Stomach (tissue), 9 donors: ENCODE results near the gene LCMT1. TPM values are rescaled to one million over a fixed set of nuclear protein-coding genes. Genes with fewer than 3 reads are reported as not detected.

Experiments used
- DNase-seq, 2 donors: peaks; one replicate each; pipeline versions ENCODE4 v3.0.0 to v3.0.0-alpha.2; 2013 to 2019
- H3K27ac ChIP-seq, 5 donors: fragments of 200-600 bp in 4 of 5; sonication (generic) in 4 of 5; one replicate each; pipeline ENCODE4 v1.5.1; 2013 to 2019; ENCODE audit warnings: mild to moderate bottlenecking in 1 of 5, moderate library complexity in 1 of 5
- H3K27me3 ChIP-seq, 3 donors: fragments of 200-600 bp; sonication (generic); one replicate each; pipeline ENCODE4 v1.5.1; 2017 to 2019; ENCODE audit warnings: mixed run types in 1 of 3
- H3K36me3 ChIP-seq, 4 donors: fragments of 200-600 bp; sonication (generic); 1 replicate in 3 of 4; 2 replicates in 1 of 4; pipeline ENCODE4 v1.5.1; 2016 to 2019
- H3K4me1 ChIP-seq, 4 donors: fragments of 200-600 bp; sonication (generic); one replicate each; pipeline ENCODE4 v1.5.1; 2016 to 2019
- H3K4me3 ChIP-seq, 4 donors: fragments of 200-600 bp; sonication (generic) in 3 of 4; one replicate each; pipeline ENCODE4 v1.5.1; 2016 to 2019; ENCODE audit warnings: mild to moderate bottlenecking in 1 of 4
- H3K9me3 ChIP-seq, 4 donors: fragments of 200-600 bp; sonication (generic); one replicate each; pipeline ENCODE4 v1.5.1; 2016 to 2019
- CTCF ChIP-seq, 7 experiments: fragments of 450-650 bp in 4 of 7; fragments of 200-600 bp in 3 of 7; sonication (generic) in 3 of 7; IDR thresholded peaks; one replicate each; pipeline ENCODE4 v1.5.1; 2016 to 2019; ENCODE audit warnings: antibody characterized with exemption in 7 of 7, control low read depth in 2 of 7, mild to moderate bottlenecking in 1 of 7
- EP300 ChIP-seq: sonication (generic); formaldehyde crosslinking; IDR thresholded peaks from one replicate; pipeline ENCODE4 v1.6.1; 2017; ENCODE audit warnings: antibody characterized with exemption
- POLR2A ChIP-seq, 4 donors: fragments of 450-650 bp; IDR thresholded peaks; one replicate each; pipeline ENCODE4 v1.6.1; 2016; ENCODE audit warnings: antibody characterized with exemption in 4 of 4, control low read depth in 2 of 4, mild to moderate bottlenecking in 1 of 4, moderate library complexity in 1 of 4
- POLR2AphosphoS5 ChIP-seq, 3 donors: sonication (generic); formaldehyde crosslinking; IDR thresholded peaks; one replicate each; pipeline ENCODE4 v1.6.1; 2016; ENCODE audit warnings: antibody characterized with exemption in 3 of 3
- WGBS, 5 donors: extraction: QIAGEN DNeasy Blood & Tissue Kit in 3 of 5; methylation state at CpG; one replicate each; pipeline versions ENCODE4 v1.1.5 to v1.1.7; 2013 to 2018; 5-methylcytosine and 5-hydroxymethylcytosine counted together
- intact Hi-C: fragments of 100-400 bp; cut with DNase I; formaldehyde crosslinking; loops from one replicate; pipeline ENCODE4 v1.15.1; 2023; ENCODE audit warnings: low total_unique reads
- polyA plus RNA-seq, 3 donors: library from polyadenylated mRNA; stranded (reverse); fragments of 200-250 nt; gene quantifications; one replicate each; pipeline ENCODE4 v1.2.3, GENCODE V29; 2013
- total RNA-seq, 5 donors: library from RNA; depleted of rRNA; stranded (reverse); fragments of >200 nt; gene quantifications; one replicate each; pipeline versions ENCODE4 v1.1.0 to v1.2.3, GENCODE V29; 2014 to 2016
- donor health status: healthy with polysubstance abuse.
- donor health status: Bipolar disorder and iron deficiency.
- donor health status: healthy.

LCMT1 gene
- total and polyA plus RNA-seq, 8 donors, result 15.4 to 54.9 (median 30.9) TPM

DNA sequence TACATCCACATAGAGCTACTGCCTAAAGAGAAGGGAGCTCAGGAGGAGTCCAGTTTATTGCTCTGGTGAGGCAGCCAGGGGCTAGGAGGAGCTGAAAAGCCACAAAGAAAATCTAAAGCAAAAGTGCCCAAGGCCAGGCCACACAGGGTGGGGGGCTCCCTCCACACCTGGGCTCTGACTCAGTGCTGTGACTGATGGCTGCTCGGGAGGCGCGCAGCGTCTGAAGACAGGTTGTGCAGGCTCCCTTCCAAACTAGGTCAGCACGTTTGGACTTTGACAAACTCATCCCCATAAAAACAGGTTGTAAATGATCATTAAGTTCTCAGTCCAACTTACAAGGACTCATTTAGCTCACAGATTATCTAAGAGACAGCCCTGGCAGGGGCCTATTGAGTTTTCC is 22.2 kb upstream of the LCMT1 start:
- H3K4me3 ChIP-seq, result no peak overlapping the region
- no peaks in the 10 kb centered on the region for H3K4me1 ChIP-seq
- H3K36me3 ChIP-seq, result no peaks in the 10 kb centered on the region
- DNase-seq, result no peak
- no peaks in the 10 kb centered on the region for H3K27me3 ChIP-seq
- H3K9me3 ChIP-seq, result no peaks in the 10 kb centered on the region
- no peak overlapping the region for H3K27ac ChIP-seq
- TF ChIP-seq POLR2A (IDR thresholded peaks at IDR 0.05), result no peak
- no peak for TF ChIP-seq POLR2AphosphoS5 (IDR thresholded peaks at IDR 0.05)
- TF ChIP-seq EP300, result no peak
- TF ChIP-seq CTCF (IDR thresholded peaks at IDR 0.05), result no peak
- intact Hi-C loops, result no loop called here
- 64 to 89% (median 85%) methylated on average over 5 of the region's 5 CpGs for WGBS, 5 donors

DNA sequence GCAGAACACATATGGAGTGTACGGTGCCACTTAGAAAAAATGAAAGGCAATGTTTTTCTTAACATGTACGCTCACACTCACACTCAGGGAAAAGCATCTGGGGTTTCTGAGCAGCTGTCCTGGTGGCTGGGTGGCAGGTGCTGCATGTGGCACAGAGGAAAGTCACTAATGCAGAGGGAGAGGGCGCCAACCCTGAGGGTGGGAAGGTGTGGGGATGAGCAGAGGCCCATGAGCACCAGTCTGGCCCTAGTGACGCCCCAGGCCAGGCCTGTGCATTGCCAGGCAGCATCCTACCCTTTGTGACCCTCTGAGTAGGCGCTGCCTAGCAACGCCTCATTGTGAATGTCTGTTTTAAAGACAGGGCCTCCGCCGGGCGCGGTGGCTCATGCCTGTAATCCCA is 19.1 kb upstream of the LCMT1 start:
- TF ChIP-seq EP300 (no peak), POLR2A (IDR thresholded peaks at IDR 0.05) (no peak), CTCF (IDR thresholded peaks at IDR 0.05) (no peak), POLR2AphosphoS5 (IDR thresholded peaks at IDR 0.05) (no peak)
- H3K4me1 ChIP-seq, result no peaks in the 10 kb centered on the region
- H3K4me3 ChIP-seq, result no peak overlapping the region
- H3K27ac ChIP-seq, result no peak overlapping the region
- DNase-seq, result no peak
- intact Hi-C loops, result no loop called here
- H3K9me3 ChIP-seq, result no peaks in the 10 kb centered on the region
- H3K27me3 ChIP-seq, result no peaks in the 10 kb centered on the region
- no peaks in the 10 kb centered on the region for H3K36me3 ChIP-seq
- 75 to 88% (median 84%) methylated on average over 10 of the region's 10 CpGs for WGBS, 5 donors

DNA sequence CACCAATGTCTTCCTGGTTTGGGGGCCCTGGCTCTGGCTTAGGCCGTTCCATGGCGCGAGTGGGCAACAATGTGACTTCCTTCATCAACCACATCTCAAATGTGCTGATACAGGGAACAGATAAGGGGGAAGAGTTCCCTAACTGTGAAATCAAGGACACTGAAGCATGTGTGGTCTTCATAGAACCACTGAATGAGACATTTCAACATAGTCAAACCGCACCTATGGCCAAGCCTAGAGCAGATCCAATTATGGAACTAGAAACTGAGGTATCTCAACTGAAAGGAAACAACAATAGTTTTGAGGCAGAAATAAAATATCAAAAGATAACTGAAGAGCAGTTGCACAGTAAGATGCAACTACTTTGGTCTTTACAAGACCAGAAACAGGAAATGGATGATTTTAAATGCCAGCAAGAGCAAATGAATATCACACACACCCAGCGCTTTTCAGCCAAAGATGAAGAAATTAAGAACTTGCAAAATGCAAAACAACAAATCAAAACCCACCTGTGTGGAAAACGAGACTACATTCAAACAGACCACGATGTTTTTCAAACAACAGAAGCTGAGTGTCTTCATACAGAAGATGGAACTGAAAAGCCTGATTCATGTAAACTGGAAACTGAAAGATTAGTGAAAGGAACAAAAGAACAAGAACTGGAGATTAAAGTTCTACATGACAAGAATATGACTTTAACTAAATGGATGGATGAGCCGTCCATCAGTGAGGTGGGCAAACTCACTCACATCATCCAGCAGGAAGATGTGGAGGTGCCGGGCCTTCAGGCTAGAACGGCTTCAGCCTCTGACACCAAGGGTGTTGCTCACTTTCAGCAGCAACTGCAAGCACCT is 18.1 kb upstream of the LCMT1 start:
- DNase-seq, result no peak
- Histone ChIP-seq H3K27me3 (no peaks in the 10 kb centered on the region), H3K4me1 (no peaks in the 10 kb centered on the region), H3K36me3 (no peaks in the 10 kb centered on the region), H3K4me3 (no peak overlapping the region), H3K27ac (no peak overlapping the region), H3K9me3 (no peaks in the 10 kb centered on the region)
- whole genome bisulfite sequencing, 5 donors, result 81 to 85% (median 83%) methylated on average over 10 of the region's 10 CpGs
- intact Hi-C loops, result no loop called here
- TF ChIP-seq EP300 (no peak), CTCF (IDR thresholded peaks at IDR 0.05) (no peak), POLR2AphosphoS5 (IDR thresholded peaks at IDR 0.05) (no peak), POLR2A (IDR thresholded peaks at IDR 0.05) (no peak)

- Histone ChIP-seq H3K27me3 (no peaks in the 10 kb centered on the region), H3K4me1 (no peaks in the 10 kb centered on the region), H3K4me3 (no peak overlapping the region), H3K9me3 (no peaks in the 10 kb centered on the region), H3K27ac (no peak overlapping the region), H3K36me3 (no peaks in the 10 kb centered on the region)
- no peak for DNase-seq
- 62 to 73% (median 67%) methylated on average over 8 of the region's 8 CpGs for WGBS, 5 donors
- no peak for TF ChIP-seq EP300
- intact Hi-C loops, result no loop called here
These were observed 16.9 kb upstream of the LCMT1 start for GRCh38 chr16:25094596-25094995.

DNA sequence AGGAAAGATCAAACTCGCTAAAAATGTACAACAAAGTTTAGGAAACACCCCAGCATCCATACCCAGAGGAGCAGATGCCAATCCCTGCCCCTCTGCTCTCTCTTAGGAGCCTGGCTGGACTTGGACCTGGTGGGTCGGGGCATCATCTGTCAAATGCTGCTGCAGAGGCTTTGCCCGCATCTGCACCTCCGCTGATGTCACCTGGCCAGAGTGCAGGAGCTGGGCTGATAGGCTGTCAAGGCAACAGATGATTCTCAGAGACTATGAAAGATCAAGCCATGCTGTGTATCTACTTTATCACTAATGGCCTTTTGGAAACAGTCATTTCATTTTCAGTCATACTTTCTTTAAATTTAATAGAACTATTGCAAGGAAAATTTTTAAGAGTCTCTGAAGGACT is 15.9 kb upstream of the LCMT1 start:
- 64 to 76% (median 76%) methylated on average over 4 of the region's 4 CpGs for whole genome bisulfite sequencing, 5 donors

More for the DNA sequence above, 15.9 kb upstream of the LCMT1 start:
- intact Hi-C loops, result no loop called here
- Histone ChIP-seq H3K27me3 (no peaks in the 10 kb centered on the region), H3K9me3 (no peaks in the 10 kb centered on the region), H3K4me1 (no peaks in the 10 kb centered on the region), H3K27ac (no peak overlapping the region), H3K36me3 (no peaks in the 10 kb centered on the region), H3K4me3 (no peak overlapping the region)
- TF ChIP-seq EP300 (no peak), POLR2A (IDR thresholded peaks at IDR 0.05) (no peak), CTCF (IDR thresholded peaks at IDR 0.05) (no peak), POLR2AphosphoS5 (IDR thresholded peaks at IDR 0.05) (no peak)
- no peak for DNase-seq
